SK-N-MC (cell line): ENCODE measurements around the gene CD3G.

Experiments
- EZH2 ChIP-seq: fragments of 200-600 bp; sonication (generic); IDR thresholded peaks from one replicate; pipeline ENCODE4 v1.6.1; 2017; ENCODE audit warnings: antibody characterized with exemption
- POLR2AphosphoS5 ChIP-seq: IDR thresholded peaks from 2 replicates; pipeline ENCODE4 v1.6.1; 2012; ENCODE audit warnings: mild to moderate bottlenecking, low read depth, low read length, borderline replicate concordance

DNA sequence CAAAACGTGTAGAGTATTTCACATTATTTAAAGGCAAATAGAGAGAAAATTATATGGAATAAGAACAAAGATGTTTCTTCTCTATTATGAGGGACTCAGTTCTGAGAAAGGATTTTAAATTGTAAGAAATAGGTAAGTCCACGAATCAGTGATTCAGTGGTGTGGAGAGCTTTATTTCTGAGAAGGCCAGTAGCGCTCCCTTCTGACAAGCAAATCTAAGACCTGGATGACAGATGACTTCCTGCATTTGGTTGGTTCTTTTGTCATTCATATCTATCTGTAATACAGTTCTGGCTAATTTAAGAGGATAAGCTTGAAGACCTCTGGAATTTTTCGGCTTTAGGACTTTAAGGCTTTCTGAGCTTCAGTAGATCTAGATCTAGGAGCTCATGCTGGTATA, 32.6 kb upstream of the CD3G start:
- TF ChIP-seq EZH2 (no peak), POLR2AphosphoS5 (no peak)
